Smooth muscle cell (in vitro differentiated cells): ENCODE measurements around the gene SLC15A1. TPM values are rescaled to one million over a fixed set of nuclear protein-coding genes. Genes with fewer than 3 reads are reported as not detected.

ENCODE experiments used
- DNase-seq: peaks from one replicate; lab custom pipeline; 2025; ENCODE audit not compliant: unreplicated experiment; lab: John Stamatoyannopoulos, UW
- H2AFZ ChIP-seq: fragments of 200-600 bp; sonication (generic); 2 replicates; pipeline ENCODE4 v1.6.0; 2016; ENCODE audit warnings: antibody characterized with exemption, low read depth, mild to moderate bottlenecking
- H3F3A ChIP-seq: fragments of 200-600 bp; sonication (generic); 2 replicates; pipeline ENCODE4 v1.6.0; 2017; ENCODE audit warnings: antibody characterized with exemption, low read depth
- H3K27ac ChIP-seq: fragments of 200-600 bp; sonication (generic); 2 replicates; pipeline ENCODE4 v1.5.1; 2016; ENCODE audit warnings: low read depth, mild to moderate bottlenecking
- H3K27me3 ChIP-seq: fragments of 200-600 bp; sonication (generic); 2 replicates; pipeline ENCODE4 v1.6.1; 2016; ENCODE audit warnings: low read depth, mild to moderate bottlenecking
- H3K36me3 ChIP-seq: fragments of 200-600 bp; sonication (generic); 2 replicates; pipeline ENCODE4 v1.5.1; 2016; ENCODE audit warnings: low read depth
- H3K4me1 ChIP-seq: fragments of 200-600 bp; sonication (generic); 2 replicates; pipeline ENCODE4 v1.5.1; 2016; ENCODE audit warnings: low read depth
- H3K4me2 ChIP-seq: fragments of 200-600 bp; sonication (generic); 2 replicates; pipeline ENCODE4 v1.6.0; 2016; ENCODE audit warnings: mild to moderate bottlenecking
- H3K4me3 ChIP-seq: fragments of 200-600 bp; sonication (generic); 2 replicates; pipeline ENCODE4 v1.5.1; 2016; ENCODE audit warnings: mild to moderate bottlenecking
- H3K79me2 ChIP-seq: fragments of 200-600 bp; sonication (generic); 2 replicates; pipeline ENCODE4 v1.6.0; 2016; ENCODE audit warnings: low read depth, mild to moderate bottlenecking
- H3K9ac ChIP-seq: fragments of 200-600 bp; sonication (generic); 2 replicates; pipeline ENCODE4 v1.6.0; 2016; ENCODE audit warnings: low read depth
- H3K9me3 ChIP-seq: fragments of 200-600 bp; sonication (generic); replicated peaks from 2 replicates; pipeline ENCODE4 v1.5.1; 2016; ENCODE audit warnings: low read depth
- H4K20me1 ChIP-seq: fragments of 200-600 bp; sonication (generic); 2 replicates; pipeline ENCODE4 v1.6.0; 2016; ENCODE audit warnings: low read depth
- WGBS: methylation state at CpG from one replicate; pipeline ENCODE4 v1.1.7; 2016; ENCODE audit warnings: low lambda C conversion rate; 5-methylcytosine and 5-hydroxymethylcytosine counted together
- polyA plus RNA-seq: library from polyadenylated mRNA; unstranded; fragments of >200 nt; fragmentation: Nextera tagmentation; extraction: Ambion mirVana; gene quantifications from 2 replicates; pipeline ENCODE4 v1.2.1, GENCODE V29; 2016
- total RNA-seq: library from RNA; depleted of rRNA; stranded (reverse); fragments of >200 nt; gene quantifications from 2 replicates; pipeline ENCODE4 v1.2.3, GENCODE V29; 2014
- TF ChIP-seq, protein P1 (sequence below): fragments of 200-600 bp; sonication (generic); IDR thresholded peaks from 2 replicates; pipeline ENCODE4 v1.5.1; 2017; ENCODE audit warnings: borderline replicate concordance, mild to moderate bottlenecking, antibody characterized with exemption; ENCODE audit not compliant: insufficient read depth, poor library complexity, severe bottlenecking

The SLC15A1 gene
- total and polyA plus RNA-seq, 2 experiments from 2014 or later: 0.13 to 0.31 TPM

DNA sequence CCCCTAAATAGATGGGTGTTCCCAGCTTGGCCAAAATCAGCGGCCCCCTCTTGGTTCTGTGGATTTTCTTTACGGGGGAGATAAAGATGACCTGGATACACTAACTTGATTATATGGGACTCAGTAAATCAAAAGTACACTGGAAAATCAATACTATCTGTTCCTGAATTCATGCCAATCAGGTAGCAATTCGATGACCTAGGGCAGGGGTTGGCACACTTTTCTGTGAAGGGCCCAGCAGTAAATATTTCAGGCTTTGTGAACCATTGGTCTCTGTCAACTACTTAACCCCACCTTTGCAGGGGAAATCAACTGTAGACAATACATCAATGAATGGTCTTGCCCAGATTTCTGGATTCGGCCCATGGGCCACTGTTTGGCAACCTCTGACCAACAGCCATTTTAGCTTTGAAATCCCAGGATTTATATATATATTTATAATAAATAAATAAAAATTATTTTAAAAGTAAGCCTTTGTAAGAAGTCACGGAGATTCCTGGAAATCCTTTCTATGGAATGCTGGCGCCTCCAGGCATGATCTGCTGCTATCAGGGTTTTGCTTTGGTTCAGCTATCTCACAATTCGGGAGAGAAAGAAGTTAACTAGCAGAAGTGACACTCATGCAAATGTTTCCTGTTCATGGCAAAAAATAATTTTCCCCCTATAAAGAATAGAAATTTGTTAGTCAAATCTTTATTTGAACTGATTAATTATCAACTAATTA is 32.8 kb downstream of the SLC15A1 start:
- DNase-seq: no peak
- H3K27ac ChIP-seq: no peak overlapping the region
- no peaks in the 10 kb centered on the region for H3K36me3 ChIP-seq
- no peaks in the 10 kb centered on the region for H3K4me1 ChIP-seq
- no peaks in the 10 kb centered on the region for H3K79me2 ChIP-seq
- 77% methylated on average over 7 of the region's 7 CpGs for WGBS
- no peaks in the 10 kb centered on the region for H3F3A ChIP-seq
- H3K9ac ChIP-seq: no peak overlapping the region
- no peaks in the 10 kb centered on the region for H3K9me3 ChIP-seq
- H2AFZ ChIP-seq: no peak overlapping the region
- no peak overlapping the region for H3K4me2 ChIP-seq
- H3K27me3 ChIP-seq: no peaks in the 10 kb centered on the region
- no peak overlapping the region for H3K4me3 ChIP-seq
- TF ChIP-seq, protein P1, sequence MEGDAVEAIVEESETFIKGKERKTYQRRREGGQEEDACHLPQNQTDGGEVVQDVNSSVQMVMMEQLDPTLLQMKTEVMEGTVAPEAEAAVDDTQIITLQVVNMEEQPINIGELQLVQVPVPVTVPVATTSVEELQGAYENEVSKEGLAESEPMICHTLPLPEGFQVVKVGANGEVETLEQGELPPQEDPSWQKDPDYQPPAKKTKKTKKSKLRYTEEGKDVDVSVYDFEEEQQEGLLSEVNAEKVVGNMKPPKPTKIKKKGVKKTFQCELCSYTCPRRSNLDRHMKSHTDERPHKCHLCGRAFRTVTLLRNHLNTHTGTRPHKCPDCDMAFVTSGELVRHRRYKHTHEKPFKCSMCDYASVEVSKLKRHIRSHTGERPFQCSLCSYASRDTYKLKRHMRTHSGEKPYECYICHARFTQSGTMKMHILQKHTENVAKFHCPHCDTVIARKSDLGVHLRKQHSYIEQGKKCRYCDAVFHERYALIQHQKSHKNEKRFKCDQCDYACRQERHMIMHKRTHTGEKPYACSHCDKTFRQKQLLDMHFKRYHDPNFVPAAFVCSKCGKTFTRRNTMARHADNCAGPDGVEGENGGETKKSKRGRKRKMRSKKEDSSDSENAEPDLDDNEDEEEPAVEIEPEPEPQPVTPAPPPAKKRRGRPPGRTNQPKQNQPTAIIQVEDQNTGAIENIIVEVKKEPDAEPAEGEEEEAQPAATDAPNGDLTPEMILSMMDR: no peak
- no peaks in the 10 kb centered on the region for H4K20me1 ChIP-seq

DNA sequence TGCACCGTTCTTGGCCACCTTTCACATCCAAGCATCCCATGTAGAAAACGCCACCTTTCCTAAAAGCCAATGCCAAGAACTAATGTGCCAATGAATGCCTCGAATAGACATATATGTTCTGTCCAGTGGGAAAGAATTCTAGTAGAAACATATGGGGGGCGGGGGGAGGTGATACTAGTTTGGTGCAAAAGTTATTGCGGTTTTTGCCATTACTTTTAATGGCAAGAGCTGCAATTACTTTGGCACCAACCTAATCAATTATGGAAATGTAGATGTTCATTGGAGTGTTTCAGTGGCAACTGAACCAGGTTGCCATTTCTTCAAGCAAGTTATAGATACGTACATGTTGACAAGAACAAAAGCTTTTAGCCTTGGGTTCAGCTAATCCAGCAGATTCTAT is 34.6 kb downstream of the SLC15A1 start:
- no peak overlapping the region for H3K9ac ChIP-seq

DNA sequence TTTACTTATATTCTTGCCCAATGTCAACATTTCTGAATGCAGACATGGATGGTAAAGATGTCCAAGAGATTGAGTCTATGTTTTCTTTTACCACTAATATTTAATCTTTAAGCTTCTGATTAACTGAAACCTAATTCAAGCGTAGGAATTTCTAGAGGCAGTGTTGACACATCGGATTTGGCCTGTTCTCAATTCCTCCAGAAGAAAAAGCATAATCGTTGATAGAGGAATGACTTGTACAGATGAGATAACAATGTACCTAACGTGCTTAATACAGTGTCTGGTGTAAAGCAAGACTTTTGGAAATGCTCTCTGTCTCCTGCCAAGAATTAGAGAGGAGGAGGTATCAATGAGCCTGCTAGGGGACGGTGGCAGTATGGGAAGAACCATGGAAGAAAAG is 35.2 kb downstream of the SLC15A1 start:
- whole genome bisulfite sequencing: 88% methylated on average over 5 of the region's 5 CpGs
- no peaks in the 10 kb centered on the region for H3K27me3 ChIP-seq
- no peak overlapping the region for H3K4me2 ChIP-seq
- no peak overlapping the region for H3K9ac ChIP-seq
- DNase-seq: no peak
- H3K4me1 ChIP-seq: no peaks in the 10 kb centered on the region
- H3K4me3 ChIP-seq: no peak overlapping the region
- no peak overlapping the region for H3K27ac ChIP-seq
- H3K79me2 ChIP-seq: no peaks in the 10 kb centered on the region
- no peaks in the 10 kb centered on the region for H4K20me1 ChIP-seq
- H3F3A ChIP-seq: no peaks in the 10 kb centered on the region
- H3K36me3 ChIP-seq: no peaks in the 10 kb centered on the region
- TF ChIP-seq, protein P1: no peak
- H3K9me3 ChIP-seq: no peaks in the 10 kb centered on the region
- no peak overlapping the region for H2AFZ ChIP-seq

More for the DNA sequence above, 34.6 kb downstream of the SLC15A1 start:
- Histone ChIP-seq H3K4me1 (no peaks in the 10 kb centered on the region), H3K27ac (no peak overlapping the region), H3K27me3 (no peaks in the 10 kb centered on the region), H3F3A (no peaks in the 10 kb centered on the region), H3K79me2 (no peaks in the 10 kb centered on the region), H2AFZ (no peak overlapping the region), H3K9me3 (no peaks in the 10 kb centered on the region), H3K4me3 (no peak overlapping the region), H3K36me3 (no peaks in the 10 kb centered on the region), H4K20me1 (no peaks in the 10 kb centered on the region), H3K4me2 (no peak overlapping the region)
- TF ChIP-seq, protein P1: no peak
- DNase-seq: no peak
- WGBS: 94% methylated on average over 6 of the region's 6 CpGs

DNA sequence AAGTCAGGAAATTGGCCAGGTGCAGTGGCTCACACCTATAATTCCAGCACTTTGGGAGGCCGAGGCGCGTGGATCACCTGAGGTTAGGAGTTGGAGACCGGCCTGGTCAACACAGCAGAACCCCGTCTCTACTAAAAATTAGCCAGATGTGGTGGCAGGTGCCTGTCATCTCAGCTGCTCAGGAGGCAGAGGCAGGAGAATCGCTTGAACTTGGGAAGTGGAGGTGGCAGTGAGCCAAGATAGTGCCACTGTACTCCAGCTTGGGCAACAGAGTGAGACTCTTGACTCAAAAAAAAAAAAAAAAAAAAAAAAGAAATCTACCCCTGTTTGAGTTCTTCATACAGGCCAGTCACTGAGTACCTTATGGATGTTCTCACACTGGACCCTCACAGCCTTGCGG is 42.0 kb downstream of the SLC15A1 start:
- H3K4me1 ChIP-seq: no peaks in the 10 kb centered on the region
- H4K20me1 ChIP-seq: no peaks in the 10 kb centered on the region
- no peak for DNase-seq
- no peak overlapping the region for H3K4me3 ChIP-seq
- H2AFZ ChIP-seq: no peak overlapping the region
- WGBS: 84% methylated on average over 7 of the region's 7 CpGs
- H3K4me2 ChIP-seq: no peak overlapping the region
- H3K36me3 ChIP-seq: no peaks in the 10 kb centered on the region
- H3K27me3 ChIP-seq: no peaks in the 10 kb centered on the region
- no peaks in the 10 kb centered on the region for H3K9me3 ChIP-seq
- no peak overlapping the region for H3K9ac ChIP-seq
- H3K27ac ChIP-seq: no peak overlapping the region
- TF ChIP-seq, protein P1: no peak
- H3K79me2 ChIP-seq: no peaks in the 10 kb centered on the region
- H3F3A ChIP-seq: no peaks in the 10 kb centered on the region
